ENCODE data around the gene CEP120.

Gene CEP120

GRCh38 chr5:123297866-123298265 is 125.3 kb downstream of the CEP120 start:
- no peak for DNase-seq

GRCh38 chr5:123297198-123297831 is 125.9 kb downstream of the CEP120 start:
- no peak for DNase-seq

Measured in fibroblast of skin of abdomen (primary cell).